ENCODE data around the gene GIT2.

DNA sequence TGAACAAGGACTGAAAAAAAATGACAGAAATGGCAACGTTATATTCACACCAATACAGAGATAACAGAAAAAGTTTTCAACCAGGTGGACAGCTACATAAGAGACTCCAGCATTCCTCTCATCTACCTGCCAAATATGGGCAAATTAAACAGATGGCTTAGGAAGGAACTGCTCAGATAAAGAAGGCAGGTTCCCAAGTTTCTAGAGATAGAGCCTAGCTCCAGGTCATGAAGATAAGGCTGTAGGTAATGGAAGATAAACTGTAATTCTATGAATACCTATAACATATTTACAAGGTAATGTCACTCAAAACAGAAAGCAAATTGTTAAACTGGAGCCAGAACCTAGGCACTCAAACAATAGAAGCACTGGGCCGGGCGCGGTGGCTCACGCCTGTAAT lies 42.5 kb downstream of the GIT2 start:
- no peak for TF ChIP-seq ZNF331 (CRISPR knock-in tag; IDR thresholded peaks at IDR 0.05; ENCODE audit: low read depth)
- TF ChIP-seq, protein P1, sequence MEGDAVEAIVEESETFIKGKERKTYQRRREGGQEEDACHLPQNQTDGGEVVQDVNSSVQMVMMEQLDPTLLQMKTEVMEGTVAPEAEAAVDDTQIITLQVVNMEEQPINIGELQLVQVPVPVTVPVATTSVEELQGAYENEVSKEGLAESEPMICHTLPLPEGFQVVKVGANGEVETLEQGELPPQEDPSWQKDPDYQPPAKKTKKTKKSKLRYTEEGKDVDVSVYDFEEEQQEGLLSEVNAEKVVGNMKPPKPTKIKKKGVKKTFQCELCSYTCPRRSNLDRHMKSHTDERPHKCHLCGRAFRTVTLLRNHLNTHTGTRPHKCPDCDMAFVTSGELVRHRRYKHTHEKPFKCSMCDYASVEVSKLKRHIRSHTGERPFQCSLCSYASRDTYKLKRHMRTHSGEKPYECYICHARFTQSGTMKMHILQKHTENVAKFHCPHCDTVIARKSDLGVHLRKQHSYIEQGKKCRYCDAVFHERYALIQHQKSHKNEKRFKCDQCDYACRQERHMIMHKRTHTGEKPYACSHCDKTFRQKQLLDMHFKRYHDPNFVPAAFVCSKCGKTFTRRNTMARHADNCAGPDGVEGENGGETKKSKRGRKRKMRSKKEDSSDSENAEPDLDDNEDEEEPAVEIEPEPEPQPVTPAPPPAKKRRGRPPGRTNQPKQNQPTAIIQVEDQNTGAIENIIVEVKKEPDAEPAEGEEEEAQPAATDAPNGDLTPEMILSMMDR (conservative IDR thresholded peaks at IDR 0.05; ENCODE audit: low read depth in 2 of 2), result no peak
- TF ChIP-seq CREB1 (CRISPR knock-in tag; IDR thresholded peaks at IDR 0.05; ENCODE audit: low read depth), result no peak
- TF ChIP-seq EZH2 (IDR thresholded peaks at IDR 0.05; ENCODE audit: low read depth, unreplicated experiment), result no peak
- TF ChIP-seq POLR2AphosphoS5 (IDR thresholded peaks at IDR 0.05; ENCODE audit: low read depth), result no peak
- TF ChIP-seq, protein P2, sequence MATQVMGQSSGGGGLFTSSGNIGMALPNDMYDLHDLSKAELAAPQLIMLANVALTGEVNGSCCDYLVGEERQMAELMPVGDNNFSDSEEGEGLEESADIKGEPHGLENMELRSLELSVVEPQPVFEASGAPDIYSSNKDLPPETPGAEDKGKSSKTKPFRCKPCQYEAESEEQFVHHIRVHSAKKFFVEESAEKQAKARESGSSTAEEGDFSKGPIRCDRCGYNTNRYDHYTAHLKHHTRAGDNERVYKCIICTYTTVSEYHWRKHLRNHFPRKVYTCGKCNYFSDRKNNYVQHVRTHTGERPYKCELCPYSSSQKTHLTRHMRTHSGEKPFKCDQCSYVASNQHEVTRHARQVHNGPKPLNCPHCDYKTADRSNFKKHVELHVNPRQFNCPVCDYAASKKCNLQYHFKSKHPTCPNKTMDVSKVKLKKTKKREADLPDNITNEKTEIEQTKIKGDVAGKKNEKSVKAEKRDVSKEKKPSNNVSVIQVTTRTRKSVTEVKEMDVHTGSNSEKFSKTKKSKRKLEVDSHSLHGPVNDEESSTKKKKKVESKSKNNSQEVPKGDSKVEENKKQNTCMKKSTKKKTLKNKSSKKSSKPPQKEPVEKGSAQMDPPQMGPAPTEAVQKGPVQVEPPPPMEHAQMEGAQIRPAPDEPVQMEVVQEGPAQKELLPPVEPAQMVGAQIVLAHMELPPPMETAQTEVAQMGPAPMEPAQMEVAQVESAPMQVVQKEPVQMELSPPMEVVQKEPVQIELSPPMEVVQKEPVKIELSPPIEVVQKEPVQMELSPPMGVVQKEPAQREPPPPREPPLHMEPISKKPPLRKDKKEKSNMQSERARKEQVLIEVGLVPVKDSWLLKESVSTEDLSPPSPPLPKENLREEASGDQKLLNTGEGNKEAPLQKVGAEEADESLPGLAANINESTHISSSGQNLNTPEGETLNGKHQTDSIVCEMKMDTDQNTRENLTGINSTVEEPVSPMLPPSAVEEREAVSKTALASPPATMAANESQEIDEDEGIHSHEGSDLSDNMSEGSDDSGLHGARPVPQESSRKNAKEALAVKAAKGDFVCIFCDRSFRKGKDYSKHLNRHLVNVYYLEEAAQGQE (IDR thresholded peaks at IDR 0.05; ENCODE audit: unreplicated experiment), result no peak
- no peak for TF ChIP-seq EZH2phosphoT487 (IDR thresholded peaks at IDR 0.05; ENCODE audit: unreplicated experiment)
- TF ChIP-seq, protein P3, sequence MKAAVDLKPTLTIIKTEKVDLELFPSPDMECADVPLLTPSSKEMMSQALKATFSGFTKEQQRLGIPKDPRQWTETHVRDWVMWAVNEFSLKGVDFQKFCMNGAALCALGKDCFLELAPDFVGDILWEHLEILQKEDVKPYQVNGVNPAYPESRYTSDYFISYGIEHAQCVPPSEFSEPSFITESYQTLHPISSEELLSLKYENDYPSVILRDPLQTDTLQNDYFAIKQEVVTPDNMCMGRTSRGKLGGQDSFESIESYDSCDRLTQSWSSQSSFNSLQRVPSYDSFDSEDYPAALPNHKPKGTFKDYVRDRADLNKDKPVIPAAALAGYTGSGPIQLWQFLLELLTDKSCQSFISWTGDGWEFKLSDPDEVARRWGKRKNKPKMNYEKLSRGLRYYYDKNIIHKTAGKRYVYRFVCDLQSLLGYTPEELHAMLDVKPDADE (IDR thresholded peaks at IDR 0.05), result no peak
- TF ChIP-seq NANOG (IDR thresholded peaks at IDR 0.05; ENCODE audit: borderline replicate concordance), result no peak
- no peak for TF ChIP-seq STAT1 (IDR thresholded peaks at IDR 0.05; ENCODE audit: unreplicated experiment)

Measured in GM23338 (cell line).